Superior temporal gyrus (tissue), 1 donor: ENCODE data around the gene BAZ2B.
"Not testable (repeated sequence)": the region's sequence is repeated elsewhere in the genome, so short reads cannot be mapped to it uniquely, and the experiment has no call there.

Experiments
- DNase-seq: peaks from one replicate; pipeline ENCODE4 v3.0.0-alpha.2; 2016; ENCODE audit errors: extremely low spot score

The BAZ2B gene, protein sequence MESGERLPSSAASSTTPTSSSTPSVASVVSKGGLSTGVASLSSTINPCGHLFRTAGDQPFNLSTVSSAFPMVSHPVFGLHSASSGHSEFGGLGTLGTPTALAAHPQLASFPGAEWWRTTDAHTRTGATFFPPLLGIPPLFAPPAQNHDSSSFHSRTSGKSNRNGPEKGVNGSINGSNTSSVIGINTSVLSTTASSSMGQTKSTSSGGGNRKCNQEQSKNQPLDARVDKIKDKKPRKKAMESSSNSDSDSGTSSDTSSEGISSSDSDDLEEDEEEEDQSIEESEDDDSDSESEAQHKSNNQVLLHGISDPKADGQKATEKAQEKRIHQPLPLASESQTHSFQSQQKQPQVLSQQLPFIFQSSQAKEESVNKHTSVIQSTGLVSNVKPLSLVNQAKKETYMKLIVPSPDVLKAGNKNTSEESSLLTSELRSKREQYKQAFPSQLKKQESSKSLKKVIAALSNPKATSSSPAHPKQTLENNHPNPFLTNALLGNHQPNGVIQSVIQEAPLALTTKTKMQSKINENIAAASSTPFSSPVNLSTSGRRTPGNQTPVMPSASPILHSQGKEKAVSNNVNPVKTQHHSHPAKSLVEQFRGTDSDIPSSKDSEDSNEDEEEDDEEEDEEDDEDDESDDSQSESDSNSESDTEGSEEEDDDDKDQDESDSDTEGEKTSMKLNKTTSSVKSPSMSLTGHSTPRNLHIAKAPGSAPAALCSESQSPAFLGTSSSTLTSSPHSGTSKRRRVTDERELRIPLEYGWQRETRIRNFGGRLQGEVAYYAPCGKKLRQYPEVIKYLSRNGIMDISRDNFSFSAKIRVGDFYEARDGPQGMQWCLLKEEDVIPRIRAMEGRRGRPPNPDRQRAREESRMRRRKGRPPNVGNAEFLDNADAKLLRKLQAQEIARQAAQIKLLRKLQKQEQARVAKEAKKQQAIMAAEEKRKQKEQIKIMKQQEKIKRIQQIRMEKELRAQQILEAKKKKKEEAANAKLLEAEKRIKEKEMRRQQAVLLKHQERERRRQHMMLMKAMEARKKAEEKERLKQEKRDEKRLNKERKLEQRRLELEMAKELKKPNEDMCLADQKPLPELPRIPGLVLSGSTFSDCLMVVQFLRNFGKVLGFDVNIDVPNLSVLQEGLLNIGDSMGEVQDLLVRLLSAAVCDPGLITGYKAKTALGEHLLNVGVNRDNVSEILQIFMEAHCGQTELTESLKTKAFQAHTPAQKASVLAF (N-terminal part only)

DNA sequence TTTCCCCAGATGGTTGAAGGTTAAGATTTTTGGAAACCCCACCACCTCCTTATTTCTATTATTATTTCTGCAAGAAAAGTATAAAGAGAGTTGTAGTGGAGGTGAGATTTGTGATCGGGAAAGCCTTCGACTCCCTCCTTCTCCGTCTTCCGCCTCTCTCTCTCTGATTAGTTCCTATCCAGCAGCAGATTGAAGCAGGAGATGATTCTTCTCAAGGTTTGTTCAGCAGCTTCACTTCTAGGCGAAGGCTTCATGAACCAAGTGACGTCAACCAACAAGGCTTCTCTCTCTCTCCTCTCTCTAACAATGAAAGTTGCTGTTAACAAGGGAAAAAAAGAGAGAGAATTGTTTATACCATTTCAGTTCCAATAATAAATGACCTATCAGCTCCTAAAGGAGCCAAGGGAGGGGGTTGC, at the start of gene BAZ2B:
Gene BAZ2B, minus strand, starts transcription at position 263 of the 416 bp plus-strand sequence. CDS start 137,829 bp downstream, outside the sequence.
- peak; percentile 91 for DNase-seq

DNA sequence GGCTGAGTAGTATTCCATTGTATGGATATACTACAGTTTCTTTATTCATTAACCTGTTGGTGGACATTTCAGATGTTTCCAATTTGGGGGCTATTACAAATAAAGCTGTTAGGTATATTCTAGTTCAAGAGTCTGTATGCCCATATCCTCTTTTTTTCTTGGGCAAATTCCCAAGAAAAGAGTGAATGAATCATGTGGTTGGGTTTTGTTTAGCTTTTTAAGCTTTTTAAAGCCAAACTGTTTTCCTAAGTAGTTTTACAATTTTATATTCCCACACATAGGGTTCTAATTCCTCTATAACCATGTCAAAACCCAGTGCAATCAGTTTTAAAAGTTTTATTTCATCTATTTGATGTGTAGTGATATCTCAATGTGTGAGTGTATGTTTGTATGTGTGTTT, 44.9 kb upstream of the BAZ2B start:
- no peak for DNase-seq

DNA sequence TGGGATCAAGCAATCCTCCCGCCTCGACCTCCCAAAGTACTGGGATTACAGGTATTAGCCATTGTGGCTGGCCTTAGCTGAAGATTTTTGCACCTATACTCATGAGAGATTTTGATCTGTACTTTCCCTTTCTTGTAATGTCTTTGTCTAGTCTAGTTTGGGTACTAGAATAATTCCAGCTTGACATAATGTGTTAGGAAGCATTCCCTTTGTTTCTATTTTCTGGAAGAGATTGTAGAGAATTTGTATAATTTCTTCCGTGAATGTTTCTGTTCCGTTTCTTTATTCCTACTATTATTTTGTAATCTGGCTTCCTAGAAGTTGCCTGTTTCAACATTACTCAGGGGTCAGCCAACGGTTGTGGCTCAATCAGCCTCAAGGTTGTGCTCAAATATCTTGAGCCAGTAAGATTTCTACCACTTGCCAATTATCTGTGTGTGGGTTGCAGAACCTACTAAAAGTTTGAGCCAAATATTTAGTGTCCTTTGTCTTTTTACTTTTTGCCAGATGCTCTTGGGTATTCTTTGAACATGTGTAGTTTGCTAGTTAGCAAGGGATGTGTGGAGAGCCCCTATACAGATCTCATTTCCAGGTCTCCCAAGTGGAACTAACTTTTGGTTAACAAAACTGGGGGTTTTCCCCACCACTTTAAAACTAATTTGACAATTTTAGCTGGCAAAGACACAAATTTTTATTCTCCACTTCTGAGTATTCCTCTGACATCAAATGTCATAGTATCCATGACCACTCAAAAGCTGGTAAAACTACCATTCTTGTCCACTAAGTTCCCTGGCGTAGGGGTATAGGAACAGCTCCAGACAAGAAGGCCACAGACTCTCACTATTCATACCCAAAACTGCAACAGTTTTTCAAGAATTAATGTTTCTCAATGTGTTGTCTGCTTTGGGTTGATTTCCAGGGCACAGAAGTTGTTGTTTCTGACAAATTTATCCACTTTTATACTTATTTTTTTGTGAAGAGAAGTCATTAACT, 42.8 kb upstream of the BAZ2B start:
- DNase-seq = no peak

DNA sequence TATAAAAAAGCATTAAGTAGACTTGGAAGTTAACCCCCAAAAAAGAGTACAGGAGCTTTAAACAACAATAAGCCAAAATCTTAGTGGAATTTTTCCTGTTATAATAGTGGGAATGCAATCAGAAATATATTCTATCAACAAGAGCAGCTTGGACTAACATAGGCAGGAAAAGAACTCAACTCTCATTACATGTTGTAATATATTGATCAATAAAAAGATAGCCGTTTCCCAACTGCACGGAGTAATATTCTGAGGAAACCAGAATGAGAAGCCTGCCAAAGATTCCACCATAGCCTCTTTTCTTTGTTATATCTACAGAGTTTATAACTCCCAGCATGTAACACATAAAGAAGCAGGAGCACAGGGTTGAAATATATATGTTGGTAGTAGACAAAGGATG, 37.6 kb upstream of the BAZ2B start:
- DNase-seq = no peak

DNA sequence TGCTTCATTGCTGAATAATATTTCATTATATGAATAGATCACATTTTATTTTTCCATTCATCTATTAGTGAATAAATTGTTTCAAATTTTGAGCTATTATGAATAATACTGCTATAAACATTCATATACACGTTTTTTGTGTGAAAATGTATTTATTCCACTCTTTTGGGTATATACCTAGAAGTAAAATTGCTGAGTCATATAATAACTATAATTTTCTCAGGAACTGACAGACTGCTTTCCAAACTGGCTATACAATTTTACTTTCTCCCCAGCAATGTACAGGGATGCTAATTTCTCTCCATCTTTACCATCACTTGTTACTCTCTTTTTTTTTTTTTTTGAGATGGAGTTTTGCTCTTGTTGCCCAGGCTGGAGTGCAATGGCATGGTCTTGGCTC, 35.5 kb upstream of the BAZ2B start:
- no peak for DNase-seq

DNA sequence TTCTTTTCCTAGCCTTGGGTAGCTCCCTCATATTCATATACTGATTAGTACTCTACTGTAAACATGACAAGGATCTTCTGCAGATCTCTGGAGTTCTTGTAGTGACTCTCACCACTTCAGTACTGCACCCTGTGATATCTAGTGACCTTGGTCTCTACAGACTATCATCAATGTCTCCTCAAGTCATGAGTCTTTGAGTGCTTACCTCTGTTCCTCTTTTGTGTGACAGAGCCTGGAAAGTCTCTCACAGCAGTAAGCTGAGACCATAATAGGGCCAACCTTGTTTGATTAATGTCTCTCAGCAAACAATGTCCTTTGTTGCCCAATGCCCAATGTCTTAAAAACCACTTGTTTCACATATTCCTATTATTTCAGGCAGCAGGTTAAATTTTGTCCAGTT, 34.2 kb upstream of the BAZ2B start:
- DNase-seq = no peak

DNA sequence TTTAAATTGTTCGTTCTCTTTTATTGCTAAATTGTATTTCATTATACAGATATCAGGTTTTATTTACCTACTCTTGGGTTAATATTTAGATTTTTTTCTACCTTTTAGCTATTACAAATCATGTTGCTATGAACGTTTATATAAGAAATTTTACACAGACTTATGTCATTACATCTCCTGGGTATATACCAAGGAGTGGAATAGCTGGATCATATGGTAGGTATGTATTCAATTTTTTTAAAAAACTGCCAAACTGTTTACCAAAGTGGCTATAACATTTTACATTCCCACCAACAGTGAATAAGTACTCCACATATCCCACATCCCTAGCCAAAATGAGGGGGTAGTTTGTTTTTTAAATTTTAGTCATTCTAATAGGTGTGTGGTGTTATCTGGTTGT, 32.3 kb upstream of the BAZ2B start:
- no peak for DNase-seq

DNA sequence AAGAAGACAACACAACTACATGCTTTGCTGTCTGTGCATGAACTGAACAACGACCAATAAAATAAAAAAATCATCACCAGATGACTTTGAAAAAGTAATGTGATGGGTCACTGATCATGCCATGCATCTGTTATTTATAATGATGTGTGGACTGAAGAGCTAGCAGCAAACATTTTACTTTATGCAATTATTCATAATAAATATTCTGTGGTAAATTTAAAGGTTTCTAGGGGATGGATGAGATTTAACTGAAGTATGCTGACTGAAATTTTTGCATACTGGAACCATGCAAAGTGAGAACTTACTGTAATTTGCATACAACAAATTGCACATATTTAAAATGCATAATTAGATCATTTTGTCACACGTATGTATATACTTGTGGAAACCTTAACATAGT, 31.3 kb upstream of the BAZ2B start:
- DNase-seq = no peak

DNA sequence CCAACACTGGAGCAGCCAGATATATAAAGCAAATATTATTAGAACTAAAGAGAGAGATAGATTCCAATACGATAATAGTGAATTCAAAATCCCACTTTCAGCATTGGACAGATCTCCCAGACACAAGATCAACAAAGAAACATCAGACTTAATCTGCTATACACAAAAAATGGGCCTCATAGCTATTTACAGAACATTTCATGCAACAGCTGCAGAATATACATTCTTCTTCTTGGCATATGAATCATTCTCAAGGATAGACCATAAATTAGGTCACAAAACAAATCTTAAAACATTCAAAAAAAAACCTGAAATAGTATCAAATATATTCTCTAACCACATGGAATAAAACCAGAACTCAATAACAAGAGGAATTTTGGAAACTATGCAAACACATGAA, 23.8 kb upstream of the BAZ2B start:
- no peak for DNase-seq

DNA sequence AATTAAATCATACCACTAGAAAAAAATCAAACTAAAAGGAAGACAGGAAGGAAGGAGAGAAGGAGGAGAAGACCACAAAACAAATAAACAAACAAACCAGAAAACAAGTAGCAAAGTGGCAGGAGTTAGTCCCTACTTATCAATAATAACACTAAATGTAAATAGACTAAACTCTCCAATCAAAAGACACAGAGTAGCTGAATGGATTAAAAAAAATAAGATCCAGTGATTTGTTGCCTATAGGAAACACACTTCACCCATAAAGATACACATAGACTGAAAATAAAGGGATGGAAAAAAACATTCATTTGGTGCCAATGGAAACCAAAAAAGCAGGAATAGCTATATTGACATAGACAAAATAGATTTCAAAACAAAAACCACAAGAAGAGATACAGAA, 23.4 kb upstream of the BAZ2B start:
- no peak for DNase-seq

DNA sequence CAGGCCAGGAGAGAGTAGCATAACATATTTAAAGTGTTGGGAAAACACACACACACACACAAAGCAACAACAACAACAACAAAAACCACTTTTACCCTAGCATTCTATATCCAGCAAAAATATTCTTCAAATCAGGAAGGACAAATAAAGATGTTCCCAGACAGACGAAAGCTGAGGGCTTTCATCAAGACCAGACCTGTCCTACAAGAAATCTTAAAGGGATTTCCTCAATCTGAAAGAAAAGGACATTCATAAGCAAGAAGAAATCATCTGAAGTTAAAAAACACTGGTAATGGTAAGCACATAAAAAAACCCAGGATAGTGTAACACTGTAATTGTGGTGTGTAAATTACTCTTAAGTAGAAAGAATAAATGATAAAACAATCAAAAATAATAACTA, 22.7 kb upstream of the BAZ2B start:
- DNase-seq = no peak

DNA sequence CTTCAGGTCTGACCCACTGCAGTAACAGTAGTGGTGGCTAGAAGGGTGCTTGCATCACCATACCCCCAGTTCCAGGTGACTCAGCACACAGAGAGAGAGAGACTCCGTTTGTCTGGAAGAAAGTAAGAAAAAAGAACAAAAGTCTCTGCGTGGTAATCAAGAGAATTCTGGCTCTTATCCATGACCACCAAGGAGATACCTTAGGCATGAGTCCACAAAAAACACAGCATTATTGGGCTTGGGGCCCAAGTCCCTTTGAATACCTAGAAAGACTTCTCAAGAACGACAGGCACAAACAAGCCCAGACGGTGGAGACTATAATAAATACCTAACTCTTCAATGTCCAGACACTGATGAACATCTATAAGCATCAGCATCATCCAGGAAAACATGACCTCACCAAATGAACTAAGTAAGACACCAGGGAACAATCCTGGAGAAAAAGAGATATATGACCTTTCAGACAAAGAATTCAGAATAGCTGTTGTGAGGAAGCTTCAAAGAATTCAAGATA, 21.7 kb upstream of the BAZ2B start:
- no peak for DNase-seq

DNA sequence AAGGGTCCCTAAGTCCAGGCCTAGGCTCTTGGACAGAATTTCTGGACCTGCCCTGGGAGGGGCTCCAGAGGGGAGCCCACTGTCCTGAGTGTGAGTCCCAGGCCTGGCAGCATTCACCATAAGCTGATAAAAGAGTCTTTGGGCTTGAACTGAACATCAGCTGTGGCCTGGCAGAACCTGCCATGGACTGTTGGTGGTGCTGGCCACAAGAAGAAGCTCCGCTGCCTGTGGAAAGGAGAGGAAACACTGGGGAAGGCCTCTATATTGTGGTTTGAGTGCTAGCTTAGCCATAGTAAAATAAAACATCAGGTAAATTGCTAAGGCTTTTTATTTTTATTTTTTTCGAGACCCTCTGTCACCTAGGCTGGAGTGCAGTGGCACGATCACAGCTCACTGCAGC, 20.9 kb upstream of the BAZ2B start:
- no peak for DNase-seq

DNA sequence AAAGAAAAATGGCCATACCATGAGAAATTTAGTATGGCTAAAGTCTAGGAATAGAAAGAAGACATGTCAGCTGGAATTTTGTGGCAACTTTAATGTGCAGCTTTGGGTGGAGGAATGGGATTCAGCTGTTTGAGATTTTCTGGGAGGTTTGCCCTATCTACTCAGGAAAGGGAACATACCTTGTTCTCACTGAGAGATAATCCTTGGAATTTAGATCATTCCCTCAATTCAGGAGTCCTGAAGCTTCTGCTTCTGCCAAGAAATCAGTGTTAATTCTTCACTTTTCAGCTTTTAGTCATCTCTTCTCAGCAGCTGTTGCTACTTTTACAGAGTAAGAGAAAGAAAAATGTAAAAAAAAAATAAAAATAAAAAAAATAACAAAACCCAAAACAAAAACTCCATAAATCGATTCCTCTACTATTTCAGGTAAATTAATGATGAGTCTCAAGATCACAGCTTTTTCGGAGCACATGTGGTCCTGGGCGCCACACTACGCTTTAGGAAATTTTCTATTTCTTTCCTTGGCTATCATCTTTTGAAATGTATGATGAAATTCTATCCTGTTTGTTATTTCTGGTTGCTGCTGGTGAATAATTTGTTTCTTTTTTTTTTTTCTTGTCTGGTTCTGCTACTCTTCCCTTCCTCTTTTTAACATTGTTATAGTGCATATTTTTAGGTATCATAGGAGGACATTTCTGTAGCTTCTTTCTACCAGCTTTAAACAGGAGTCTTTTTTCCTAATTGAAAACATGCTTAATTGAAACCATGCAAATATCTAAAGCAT, 18.9 kb upstream of the BAZ2B start:
- DNase-seq = no peak

DNA sequence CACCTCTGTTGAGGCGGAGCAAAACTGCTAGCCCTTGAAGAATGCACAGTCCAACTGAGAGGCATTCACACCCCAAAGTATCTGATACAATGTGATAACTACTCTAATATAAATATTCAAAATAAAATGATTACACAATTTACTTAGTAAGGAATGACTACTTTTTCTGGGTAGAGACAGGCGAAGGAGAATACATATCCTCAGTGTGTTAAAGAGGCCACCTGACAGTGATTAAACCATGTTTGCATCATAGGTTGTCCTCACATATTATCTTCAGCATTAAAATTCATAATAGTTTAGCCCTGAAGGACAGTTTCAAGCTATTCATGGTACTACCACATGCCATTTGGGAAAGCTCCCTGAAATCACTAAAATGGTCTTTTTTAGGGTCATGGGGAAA, 16.9 kb upstream of the BAZ2B start:
- no peak for DNase-seq

DNA sequence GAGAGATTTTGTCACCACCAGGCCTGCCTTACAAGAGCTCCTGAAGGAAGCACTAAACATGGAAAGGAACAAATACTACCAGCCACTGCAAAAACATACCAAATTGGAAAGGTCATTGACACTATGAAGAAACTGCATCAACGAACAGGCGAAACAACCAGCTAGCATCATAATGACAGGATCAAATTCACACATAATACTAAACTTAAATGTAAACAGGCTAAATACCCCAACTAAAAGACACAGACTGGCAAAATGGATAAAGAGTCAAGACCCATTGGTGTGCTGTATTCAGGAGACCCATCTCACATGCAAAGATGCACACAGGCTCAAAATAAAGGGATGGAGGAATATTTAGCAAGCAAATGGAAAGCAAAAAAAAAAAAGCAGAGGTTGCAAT, 9.3 kb upstream of the BAZ2B start:
- not testable (repeated sequence) for DNase-seq

DNA sequence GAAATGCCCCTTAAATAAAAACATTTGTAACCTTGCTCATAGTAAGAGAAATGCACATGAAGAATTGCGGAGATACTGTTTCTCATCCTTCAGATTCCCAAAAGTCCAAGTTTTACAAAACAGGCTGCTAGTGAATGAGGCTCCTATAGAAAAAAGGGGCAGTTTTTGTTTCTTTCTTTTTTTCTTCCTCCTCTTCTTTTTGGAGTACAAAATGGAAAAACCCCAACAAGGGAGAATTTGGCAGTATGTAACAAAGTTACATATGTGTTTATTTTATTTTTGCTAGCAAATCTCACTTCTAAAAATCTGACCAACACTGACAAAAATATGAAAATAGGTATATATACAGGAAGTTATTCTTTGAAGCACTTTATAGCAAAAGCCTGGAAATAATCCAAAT, 7.1 kb upstream of the BAZ2B start:
- DNase-seq = no peak

DNA sequence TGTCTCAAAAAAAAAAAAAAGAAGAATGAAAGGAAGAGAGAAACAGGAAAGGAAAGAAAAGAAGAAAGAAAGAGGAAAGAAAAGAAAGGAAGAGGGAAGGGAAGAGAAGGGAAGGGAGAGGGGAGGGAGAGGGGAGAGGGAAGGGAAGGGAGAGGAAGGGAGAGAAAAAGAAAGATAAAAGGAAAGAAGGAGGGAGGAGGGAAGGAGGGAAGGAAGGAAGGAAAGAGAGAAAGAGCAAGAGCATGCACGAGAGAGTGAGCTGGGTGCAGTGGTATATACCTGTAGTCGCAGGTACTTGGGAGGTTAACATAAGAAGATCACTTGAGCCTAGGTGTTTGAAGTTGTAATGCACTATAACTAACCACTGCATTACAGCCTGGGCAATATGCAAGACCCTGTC, 6.6 kb upstream of the BAZ2B start:
- DNase-seq = no peak

DNA sequence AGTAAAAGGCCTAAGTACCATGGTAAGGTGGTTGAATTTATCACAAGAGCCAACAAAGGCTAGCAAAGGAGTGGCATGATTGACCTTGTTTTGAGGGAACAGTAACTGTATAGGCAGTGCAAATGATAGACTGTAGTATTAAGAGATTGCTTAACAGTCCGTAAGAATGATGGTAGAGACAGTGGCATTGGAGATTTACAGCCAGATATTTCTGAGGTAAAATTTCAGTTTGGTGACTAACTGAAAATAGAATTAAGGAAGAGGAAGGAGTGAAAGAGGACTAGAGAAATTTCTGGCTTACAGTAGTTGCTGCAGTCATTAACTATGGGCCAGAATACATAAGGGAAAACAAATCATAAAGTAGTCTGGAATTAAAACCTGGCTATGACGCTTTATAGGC, 4.4 kb upstream of the BAZ2B start:
- DNase-seq = no peak

DNA sequence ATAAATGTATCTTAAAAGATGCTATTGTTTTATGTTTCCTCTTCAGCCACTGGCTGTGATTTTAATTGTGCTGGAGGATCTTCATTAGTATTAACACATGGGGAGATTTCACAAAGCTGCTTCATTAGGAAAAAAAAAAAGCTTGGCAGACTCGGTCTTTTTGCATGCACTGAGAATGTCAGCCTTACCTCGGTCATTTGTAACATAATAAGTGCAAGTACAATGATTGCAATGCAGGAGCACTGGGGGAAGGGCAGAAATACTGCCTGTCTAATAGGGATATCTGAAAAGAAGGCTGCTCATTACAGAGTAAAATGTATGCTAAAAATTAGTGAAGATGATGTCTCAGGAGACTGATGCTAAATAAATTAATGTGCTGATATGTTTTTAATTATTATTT, 1.3 kb upstream of the BAZ2B start:
- DNase-seq = no peak
